GM18508 (cell line): ENCODE results near the gene PRRT1.
"Not testable (repeated sequence)": the region's sequence is repeated elsewhere in the genome, so short reads cannot be mapped to it uniquely, and the experiment has no call there.

ENCODE experiments used
- ATAC-seq: cut with Tn5 transposase; IDR thresholded peaks from one replicate; pipeline ENCODE4 v1.9.1; 2021; ENCODE audit warnings: moderate number of reproducible peaks; ENCODE audit not compliant: insufficient read depth, unreplicated experiment

Gene PRRT1

DNA sequence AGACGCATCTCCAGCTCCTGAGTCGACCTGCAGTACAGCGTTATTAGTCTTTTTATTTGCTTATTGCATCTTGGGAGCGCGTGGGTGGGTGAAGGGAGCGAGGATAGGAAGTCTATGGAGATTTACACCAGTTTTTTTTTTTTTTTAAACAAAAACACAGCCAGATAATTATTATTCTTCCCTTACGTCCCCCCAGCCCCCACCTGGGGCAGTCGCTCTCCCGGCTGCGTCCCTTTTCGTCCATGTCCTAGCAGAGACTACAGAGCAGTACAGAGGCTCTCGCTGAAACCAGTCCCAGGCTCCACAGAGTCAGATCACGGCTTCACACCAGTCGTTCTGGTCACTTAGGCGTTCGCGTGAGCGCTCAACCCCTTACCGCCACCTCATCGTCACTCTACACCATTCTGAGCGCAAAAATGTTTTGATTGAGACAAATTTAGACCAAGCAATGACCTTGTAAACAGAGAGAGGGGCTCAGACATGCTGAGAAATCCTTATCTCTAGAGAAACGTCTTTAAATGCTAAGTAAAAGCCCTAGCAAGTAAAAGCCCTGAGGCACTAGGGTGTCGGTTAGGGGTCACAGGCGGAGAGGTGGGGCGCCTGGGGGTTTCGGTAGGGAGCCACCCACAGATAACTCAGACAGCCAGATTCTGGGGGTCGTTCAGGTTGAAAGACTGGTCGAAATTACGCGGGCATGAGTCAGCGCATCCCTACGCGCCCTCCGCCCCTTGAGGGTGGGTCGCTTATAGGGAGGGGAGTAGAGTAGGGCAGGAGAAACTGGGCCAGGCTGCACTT is 1.2 kb upstream of the PRRT1 start:
- ATAC-seq: no peak

DNA sequence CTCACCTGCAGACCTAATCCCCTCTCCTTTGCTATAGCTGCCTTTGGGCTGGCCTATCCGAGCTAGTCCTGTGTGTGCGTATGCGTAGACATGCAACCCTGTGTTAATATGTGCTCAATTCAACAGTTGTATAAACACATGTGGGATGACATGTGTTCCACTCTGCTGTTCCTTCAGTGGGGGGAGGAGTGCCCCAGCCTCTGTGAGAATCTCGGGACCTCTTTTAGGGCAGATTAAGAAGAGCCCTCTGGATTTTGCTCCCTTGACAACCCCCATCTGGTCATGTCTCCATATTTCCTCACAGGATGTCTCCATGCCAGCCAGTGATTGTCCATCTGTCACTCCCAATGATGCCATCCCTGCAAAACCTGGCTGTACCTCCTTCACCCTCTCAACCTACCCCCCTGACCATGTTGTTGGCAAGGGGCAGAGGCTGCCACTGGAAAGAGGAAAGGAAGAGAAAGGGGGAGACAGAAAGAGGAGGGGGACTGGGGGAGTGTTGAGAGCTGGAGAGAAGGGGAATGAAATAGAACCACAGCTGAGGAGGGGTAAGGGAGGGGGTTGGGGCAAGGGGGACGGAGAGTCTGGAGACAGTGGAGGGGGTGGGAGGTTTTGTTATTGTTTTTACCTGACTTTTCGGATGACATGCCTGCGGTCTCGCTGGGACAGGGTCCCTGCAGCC is 417 bp downstream of the PRRT1 start:
- no peak for ATAC-seq

DNA sequence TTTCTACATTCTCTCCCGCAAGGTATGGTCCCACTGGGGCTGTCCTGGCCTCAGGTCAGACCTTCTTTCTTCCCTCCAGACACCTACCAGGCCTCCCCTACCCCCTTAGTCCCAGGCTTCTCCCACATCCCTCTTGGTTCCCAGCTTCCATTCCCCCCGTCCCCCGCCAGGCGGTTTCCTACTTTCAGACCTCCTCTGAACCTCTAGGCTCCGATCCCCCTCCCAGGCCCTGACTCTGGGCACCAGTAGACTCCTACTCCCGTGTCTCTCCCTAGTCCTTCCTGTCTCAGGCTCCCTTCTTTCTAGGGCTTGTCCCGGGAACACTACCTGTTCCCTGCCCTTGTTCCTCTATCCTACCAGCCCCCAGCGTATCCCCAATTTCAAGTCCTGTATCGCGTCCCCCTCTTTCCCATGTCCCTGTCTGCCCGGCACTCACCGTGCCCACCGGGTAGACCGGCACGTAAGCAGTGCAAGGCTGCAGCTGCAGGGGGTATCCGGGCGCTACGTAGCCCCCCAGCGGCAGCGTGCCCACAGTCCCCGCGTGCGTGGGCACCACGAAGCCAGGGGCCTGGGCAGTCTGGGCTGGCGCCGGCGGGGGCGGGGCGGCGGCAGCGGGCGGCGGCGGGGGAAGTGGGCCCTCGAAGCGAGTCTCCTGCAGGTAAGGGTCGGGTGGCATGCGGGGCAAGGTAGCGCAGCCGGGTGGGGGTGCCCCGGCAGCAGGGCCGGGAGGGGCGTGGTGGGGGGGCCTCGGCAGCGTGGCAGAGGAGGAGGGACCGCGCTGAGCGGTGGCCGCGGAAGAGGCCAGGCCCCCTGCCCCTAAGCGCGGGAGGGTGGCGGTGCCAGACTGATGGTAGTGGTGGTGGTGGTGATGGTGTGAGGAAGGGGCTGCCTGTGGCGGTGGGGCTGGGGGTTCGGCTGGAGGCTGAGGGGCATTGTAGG is 1.5 kb downstream of the PRRT1 start:
- ATAC-seq: no peak

DNA sequence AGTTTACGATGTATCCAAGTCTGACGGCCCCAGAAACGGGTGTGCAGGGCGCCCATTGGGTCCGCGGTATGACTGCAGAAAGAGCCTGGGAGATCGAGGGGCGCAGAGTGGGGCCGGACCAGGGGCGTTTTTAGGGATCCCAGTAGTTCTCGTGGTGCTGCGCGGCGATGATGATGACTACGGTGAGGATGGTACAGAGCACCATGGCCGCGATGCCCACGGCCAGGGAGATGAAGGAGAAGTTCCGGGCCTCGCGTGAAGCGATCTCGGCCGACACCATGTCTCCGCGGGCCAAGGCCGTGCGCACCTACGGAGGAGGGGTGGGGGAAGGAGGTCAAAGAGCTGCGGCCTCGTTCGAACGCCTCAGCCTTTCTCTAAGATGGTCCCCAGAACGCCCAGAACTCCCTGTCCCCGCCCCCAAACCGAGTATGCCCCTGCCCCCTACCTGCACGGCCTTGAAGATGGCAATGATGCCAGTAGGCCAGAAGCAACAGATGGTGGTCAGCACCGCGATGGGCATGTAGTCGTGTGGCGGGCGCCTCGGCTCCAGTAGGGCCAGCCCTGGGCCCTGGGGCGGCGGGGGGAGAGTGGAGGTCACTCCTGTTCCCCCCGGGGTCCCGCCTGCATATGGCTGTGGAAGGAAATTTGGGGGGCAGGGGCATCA is 2.5 kb downstream of the PRRT1 start:
- no peak for ATAC-seq

DNA sequence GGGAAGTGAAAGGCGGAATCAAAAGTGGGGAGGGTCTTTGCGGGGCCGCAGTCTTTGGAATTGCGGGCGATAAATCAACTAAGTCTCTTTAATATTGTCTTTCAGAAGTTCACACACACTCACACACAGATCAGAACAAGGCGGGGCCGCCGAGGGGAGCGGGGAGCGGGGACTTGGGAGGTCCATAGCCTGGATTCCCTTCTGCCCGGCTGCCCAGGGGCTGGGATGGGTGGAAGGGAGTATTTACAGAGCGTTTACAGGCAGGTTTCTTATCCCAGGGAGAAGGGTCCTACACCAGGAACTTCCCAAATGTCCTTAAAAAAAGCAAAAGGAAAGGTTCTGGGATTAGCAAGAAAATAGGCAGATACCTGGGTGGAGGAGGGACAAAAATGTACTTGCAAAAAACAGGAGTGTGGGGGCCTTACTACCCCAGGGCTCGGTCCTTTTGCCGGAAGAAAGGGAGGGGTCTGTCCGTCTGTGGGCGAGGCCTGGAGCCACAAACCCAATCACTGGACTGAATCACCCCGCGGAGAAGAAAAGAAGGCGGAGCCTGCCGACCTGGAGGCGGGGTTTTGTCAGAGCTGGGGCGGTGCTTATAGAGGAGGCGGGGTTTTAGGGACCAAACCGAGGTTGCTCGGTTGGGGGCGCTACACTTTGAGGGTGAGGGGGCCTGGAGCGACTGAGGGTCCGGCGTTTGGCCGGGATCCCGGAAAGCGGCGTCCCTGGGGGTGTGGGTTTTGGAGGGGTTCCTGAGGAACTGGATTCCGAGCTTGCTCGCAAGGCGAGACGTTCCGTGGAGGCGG is 3.2 kb downstream of the PRRT1 start:
- ATAC-seq: no peak

DNA sequence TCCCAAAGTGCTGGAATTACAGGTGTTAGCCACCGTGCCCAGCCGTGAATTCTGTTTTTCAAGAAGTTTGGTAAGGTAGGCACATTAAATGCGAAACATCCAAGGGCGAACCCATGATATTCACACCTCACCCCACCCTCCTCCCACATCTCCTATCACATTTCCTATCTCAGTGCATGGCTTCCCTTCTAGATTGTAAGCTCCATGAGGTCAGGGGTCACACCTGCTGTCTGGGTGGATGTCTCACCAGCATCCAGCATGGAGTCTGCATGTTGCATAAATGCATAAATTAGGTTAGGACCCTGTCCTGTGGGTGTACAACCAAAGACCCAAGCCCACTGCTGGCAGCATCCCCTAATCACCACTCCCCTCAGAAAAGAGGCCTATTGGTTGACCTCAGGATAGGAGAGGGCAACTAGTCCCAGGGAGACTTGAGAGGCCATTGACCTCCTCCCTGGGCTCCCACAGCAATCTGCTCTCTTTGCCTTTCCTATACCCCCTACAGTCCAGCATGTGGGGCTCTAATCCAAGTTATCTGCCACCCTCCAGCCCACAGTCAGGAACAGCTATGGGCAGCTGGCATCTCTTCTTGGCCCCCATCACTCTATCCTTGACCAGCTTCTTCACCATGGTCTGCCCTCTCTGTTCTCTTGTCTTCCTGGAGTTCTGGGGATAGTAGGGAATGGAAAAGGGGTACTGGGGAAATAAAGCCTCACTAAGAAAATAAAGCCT is 4.2 kb downstream of the PRRT1 start:
- ATAC-seq: no peak

DNA sequence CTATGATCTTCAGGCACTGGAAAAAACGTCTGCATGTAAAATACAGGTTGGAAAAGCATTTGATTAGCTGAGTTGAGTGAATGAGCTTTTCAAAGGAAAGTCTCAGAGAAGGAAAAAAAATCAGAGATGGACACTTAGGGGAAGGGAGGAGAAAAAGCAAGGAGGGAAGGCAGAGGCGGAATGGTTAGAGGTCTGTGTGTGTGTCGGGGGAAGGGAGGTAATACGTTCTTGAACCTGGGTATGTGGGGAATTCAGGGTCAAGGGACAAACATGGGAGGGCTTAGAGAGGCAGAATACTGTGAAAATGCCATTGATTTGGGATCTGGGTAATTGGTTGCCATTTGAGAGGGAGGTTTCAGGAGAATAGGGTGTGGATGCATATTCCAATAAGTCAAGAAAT is 5.1 kb downstream of the PRRT1 start:
- ATAC-seq: no peak

DNA sequence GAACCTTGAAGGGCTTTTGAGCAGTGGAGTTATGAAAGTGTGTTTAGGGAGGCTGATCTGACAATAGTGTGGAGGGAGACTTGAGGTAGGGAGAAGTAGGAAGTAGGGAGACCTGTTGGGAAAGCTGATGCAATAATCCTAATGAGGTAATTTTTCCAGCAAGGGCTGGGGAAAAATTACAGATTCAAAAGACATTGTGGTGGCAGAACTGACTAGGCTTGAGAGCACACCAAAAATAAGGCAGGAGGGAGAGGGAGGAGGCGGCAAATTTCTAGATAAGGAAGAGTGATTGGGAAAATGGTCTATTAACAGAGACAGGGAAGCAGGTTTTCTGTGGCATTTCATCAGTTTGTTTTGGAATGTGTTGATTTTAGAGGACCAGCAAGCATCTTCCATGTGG is 5.5 kb downstream of the PRRT1 start:
- ATAC-seq: no peak

DNA sequence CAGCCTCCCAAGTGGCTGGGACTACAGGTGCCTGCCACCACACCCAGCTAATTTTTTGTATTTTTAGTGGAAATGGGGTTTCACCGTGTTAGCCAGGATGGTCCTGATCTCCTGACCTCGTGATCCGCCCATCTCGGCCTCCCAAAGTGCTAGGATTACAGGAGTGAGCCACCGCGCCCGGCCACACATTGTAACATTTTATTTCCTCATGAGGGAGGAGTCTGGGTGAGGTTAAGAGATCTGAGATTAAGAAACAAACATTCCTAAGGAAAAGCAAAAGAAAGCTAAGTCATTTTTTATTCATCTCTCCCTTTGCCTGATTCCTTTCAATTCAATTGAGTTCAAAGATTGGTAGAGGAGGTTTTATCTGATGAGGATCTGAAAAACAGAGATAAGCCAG is 7.5 kb downstream of the PRRT1 start:
- ATAC-seq: not testable (repeated sequence)

DNA sequence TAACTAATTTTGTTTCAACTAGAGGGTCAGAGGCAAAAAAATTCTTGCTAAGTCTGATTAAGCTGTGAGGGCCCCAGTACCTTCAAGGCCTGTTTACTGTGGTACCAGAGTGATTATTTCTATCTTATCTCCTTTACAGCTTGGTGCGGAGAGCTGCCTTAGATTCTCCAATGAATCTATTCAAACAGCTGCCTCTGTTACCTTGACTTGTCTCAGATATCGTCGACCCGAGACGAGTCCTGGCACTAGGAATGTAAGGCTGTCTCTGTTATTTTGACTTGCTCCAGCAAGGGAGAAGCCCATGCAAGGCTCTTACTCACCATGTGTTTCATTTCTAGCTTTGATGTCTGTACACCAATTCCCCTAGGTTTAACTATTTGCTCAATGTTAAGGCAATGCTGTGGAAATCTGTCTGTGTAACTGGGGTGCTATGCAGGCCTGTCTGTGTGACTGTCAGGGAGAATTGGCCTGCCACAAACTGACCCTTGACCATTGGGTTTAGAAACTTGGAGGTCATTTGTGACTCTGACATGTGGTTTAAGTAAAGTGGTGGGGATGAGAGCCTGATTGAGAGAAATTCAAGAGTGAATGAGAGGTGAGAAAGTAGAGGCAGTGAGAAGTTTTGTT is 11.2 kb downstream of the PRRT1 start:
- ATAC-seq: no peak

DNA sequence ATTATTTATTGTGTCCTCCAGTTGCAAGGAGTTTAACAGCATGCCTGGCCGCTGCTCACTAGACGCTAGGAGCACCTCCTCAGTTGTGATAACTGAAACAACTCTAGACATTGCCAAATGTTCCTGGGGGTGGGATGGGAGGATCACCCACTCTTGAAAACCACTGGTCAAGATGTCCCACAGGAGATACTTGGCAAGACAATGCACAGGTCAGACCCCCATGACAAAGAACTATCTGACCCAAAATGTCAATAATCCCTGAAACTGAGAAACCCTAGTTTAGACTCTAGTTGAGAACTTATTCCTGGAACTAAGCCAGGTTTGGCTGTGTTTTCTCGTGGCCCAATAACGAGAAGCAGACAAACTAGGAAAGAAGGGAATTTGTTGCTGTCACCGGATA is 12.1 kb downstream of the PRRT1 start:
- no peak for ATAC-seq

DNA sequence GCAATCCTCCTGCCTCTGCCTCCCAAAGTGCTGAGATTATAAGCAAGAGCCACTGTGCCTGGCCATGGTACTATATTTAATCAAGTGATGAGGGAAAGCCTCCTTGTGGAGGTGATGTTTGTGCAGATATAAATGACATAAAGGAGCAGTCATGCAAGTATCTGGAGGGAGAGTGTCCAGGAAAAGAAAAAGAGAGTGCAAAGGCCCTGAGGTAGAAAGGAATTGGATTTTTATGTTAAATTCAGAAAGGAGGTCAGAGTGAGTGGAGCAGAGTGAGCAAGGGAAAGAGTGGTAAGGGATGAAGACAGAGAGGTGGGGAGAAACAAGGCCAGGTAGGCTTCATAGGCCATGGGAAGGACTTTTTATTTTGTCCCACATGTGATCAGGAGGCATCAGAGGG is 14.3 kb downstream of the PRRT1 start:
- no peak for ATAC-seq

DNA sequence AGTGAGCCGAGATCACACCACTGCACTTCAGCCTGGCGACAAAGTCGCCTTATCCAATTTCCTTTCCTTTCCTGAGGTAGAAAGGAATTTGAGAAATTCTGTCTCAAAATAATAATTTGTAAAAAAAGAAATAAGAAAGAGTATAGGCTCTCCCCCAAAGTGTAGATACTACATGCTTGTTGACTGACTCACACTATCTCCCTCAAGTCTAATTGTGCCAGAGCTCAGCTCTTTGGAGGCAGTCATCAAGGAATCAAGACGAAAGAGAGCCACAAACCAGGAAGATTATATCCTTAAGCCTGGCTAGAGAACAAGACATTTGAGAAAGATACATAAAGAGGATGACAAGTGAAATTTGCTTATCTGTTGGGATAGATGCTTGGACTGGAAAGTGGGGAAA is 18.0 kb downstream of the PRRT1 start:
- ATAC-seq: no peak

DNA sequence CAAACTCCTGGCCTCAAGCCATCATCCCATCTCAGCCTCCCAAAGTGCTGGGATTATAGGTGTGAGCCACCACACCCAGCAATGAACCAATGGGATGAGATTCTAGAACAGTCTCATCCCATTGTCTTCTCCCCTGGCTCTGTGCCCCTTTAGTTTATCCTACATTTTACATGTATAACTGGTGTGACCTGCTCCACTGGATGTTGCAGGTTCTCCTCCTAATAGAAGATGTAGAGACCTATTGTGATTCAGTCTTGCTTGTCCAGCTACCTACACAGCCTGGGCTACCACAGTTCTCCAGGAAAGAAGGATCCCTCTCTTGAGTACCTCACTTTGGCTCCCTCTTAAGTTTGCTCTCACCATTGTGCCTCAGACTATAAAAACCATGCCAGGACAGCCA is 19.6 kb downstream of the PRRT1 start:
- no peak for ATAC-seq

DNA sequence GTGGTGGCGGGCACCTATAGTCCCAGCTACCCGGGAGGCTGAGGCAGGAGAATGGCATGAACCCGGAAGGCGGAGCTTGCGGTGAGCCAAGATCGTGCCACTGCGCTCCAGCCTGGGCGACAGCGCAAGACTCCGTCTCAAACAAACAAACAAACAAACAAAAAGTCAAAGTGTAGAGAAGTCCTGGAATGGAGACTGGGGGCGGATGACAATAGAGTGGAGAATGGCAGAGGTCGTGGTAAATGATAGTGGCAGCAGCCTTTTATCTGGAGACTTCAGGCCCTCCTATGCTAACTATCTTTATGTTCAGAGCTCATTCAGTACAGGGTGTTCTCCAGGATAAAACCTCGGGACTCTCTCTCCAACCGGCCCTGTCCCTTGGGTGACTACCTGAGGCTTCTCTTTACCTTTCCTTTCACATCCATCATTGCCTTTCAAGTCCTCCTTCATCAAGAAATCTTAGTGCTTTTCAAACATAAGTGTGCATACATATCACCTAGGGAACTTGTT is 20.2 kb downstream of the PRRT1 start:
- no peak for ATAC-seq

DNA sequence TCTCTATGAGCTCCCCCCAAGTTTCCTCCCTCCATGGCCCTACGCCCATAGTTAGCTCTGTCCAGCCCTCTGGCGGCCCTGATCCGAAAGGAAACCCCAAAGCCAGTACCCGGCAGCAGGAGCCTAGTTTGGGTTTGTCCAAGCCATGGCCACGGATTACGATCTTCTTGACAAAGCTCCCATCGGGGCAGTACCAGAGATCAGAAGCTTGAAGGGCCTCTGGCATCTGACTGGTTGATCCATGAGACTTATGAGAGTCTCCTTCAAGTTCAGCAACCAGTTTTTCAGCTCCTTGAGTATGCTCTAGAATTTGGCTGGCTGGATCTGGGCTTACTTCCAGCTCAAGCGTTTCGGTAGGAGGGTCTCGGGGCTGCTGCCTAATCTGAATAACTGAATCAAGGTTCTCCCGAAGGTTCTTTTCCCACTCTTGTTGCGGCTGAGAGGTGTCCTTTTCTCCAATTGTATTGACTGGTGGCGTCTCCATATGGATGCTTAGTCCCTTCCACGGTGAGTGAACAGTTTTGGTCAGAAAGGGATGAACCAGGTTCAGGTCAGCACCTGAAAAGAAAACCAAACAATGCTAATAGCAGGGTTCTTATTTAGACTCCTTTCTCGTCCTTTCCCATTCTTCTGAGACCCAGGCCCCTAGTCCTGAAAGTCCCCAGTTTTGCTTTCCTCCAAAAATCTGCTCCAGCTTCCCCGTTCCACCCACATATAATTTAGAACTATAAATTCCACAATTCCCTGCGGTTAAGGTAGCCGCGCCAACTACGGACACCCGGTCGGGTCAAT is 22.2 kb downstream of the PRRT1 start:
- no peak for ATAC-seq

DNA sequence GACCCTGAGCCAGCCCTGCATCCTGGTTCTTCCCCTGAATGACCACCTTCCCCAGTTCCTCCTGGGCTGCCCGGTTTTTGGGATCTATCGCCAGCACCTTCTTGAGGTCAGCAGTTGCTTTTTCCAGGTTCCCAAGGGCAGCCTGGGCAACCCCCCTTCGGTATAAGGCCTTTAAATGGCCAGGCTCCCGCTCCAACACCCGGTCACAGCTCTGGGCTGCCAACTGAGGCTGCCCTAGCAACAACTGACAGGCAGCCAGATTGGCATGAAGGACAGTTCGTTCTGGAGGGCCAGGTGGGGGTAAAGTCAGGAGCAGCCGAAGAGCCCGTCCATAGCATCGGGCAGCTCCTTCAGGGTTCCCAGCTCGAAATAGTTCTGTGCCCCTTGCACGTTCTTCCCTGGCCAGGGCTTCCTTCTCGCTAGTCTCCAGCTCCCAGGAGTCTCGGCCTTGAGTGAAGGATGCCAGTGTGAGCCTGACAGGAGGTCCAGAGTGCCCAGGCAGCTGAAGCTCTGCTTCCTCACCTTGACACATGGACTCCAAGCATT is 22.9 kb downstream of the PRRT1 start:
- ATAC-seq: no peak
